ENCODE data around the gene SEMA3F.

GRCh38 chr3:50203113-50203808 is 48.1 kb downstream of the SEMA3F start:
- no peak for TF ChIP-seq CTCF (IDR thresholded peaks at IDR 0.05; ENCODE audit: low read depth, low read length, poor library complexity, severe bottlenecking)
- TF ChIP-seq EZH2phosphoT487 (IDR thresholded peaks at IDR 0.05; ENCODE audit: borderline replicate concordance, low read length) = no peak
